Memory B cell (primary cell): ENCODE results near the gene RNF227.
A peak's percentile ranks its signal among the peaks of the same experiment; 100 is the strongest.

Experiments
- ATAC-seq: fragments of 150-1000 bp; cut with Tn5 transposase; 2 replicates; pipeline ENCODE4 v1.10.0; 2021; ENCODE audit warnings: low read depth, mild to moderate bottlenecking, moderate library complexity
- DNase-seq, 2 donors: peaks; one replicate each; pipeline ENCODE4 v3.0.0; 2022; ENCODE audit warnings: low spot score in 2 of 2
- H3K27ac Mint-ChIP-seq: one replicate; pipeline ENCODE4 v1.8.0; 2022; ENCODE audit warnings: mild to moderate bottlenecking, moderate library complexity, mixed read lengths
- H3K27me3 Mint-ChIP-seq: one replicate; pipeline ENCODE4 v1.8.0; 2022; ENCODE audit warnings: mixed read lengths
- H3K36me3 Mint-ChIP-seq: one replicate; pipeline ENCODE4 v1.8.0; 2022; ENCODE audit warnings: mild to moderate bottlenecking, mixed read lengths
- H3K4me1 Mint-ChIP-seq: one replicate; pipeline ENCODE4 v1.8.0; 2022; ENCODE audit warnings: mixed read lengths
- H3K4me3 Mint-ChIP-seq: one replicate; pipeline ENCODE4 v1.8.0; 2022; ENCODE audit warnings: mild to moderate bottlenecking, moderate library complexity, mixed read lengths
- H3K9me3 Mint-ChIP-seq: one replicate; pipeline ENCODE4 v1.8.0; 2022; ENCODE audit warnings: mixed read lengths

Gene RNF227

GRCh38 chr17:7940743-7941142, 24.7 kb upstream of the RNF227 start:
- no peak for ATAC-seq
- Mint-ChIP-seq H3K4me3 (no peak overlapping the region), H3K27me3 (no peaks in the 10 kb centered on the region), H3K9me3 (no peaks in the 10 kb centered on the region), H3K27ac (no peak overlapping the region), H3K36me3 (peaks cover 32% of the 10 kb centered on the region), H3K4me1 (peaks cover 2% of the 10 kb centered on the region)
- DNase-seq, result no peak

GRCh38 chr17:7940034-7940433, 23.9 kb upstream of the RNF227 start:
- Mint-ChIP-seq H3K9me3 (no peaks in the 10 kb centered on the region), H3K27me3 (no peaks in the 10 kb centered on the region), H3K27ac (no peak overlapping the region), H3K4me1 (no peaks in the 10 kb centered on the region), H3K36me3 (peaks cover 31% of the 10 kb centered on the region), H3K4me3 (no peak overlapping the region)
- DNase-seq (no peak), ATAC-seq (no peak)

GRCh38 chr17:7935859-7936258, 19.8 kb upstream of the RNF227 start:
- no peaks in the 10 kb centered on the region for H3K9me3 Mint-ChIP-seq
- H3K4me1 Mint-ChIP-seq, result peaks cover 19% of the 10 kb centered on the region
- H3K27ac Mint-ChIP-seq, result no peak overlapping the region
- peaks cover 20% of the 10 kb centered on the region for H3K36me3 Mint-ChIP-seq
- DNase-seq (no peak), ATAC-seq (no peak)
- H3K4me3 Mint-ChIP-seq, result no peak overlapping the region
- H3K27me3 Mint-ChIP-seq, result no peaks in the 10 kb centered on the region

GRCh38 chr17:7932949-7933348, 16.9 kb upstream of the RNF227 start:
- Mint-ChIP-seq H3K36me3 (peaks cover 9% of the 10 kb centered on the region), H3K27ac (peak overlapping the region; percentile 92), H3K4me1 (peaks cover 20% of the 10 kb centered on the region), H3K27me3 (no peaks in the 10 kb centered on the region), H3K9me3 (no peaks in the 10 kb centered on the region), H3K4me3 (peak overlapping the region; percentile 92)
- ATAC-seq (no peak), DNase-seq (no peak)

- peak; percentile 10 for ATAC-seq
- no peaks in the 10 kb centered on the region for H3K9me3 Mint-ChIP-seq
- peak in 1 of 2 donors; percentile 32 for DNase-seq
- peaks cover 20% of the 10 kb centered on the region for H3K4me1 Mint-ChIP-seq
- peak overlapping the region; percentile 92 for H3K4me3 Mint-ChIP-seq
- H3K27ac Mint-ChIP-seq, result peak overlapping the region; percentile 92
- no peaks in the 10 kb centered on the region for H3K27me3 Mint-ChIP-seq
- H3K36me3 Mint-ChIP-seq, result peaks cover 10% of the 10 kb centered on the region
Observed at GRCh38 chr17:7932483-7932891, 16.4 kb upstream of the RNF227 start.

GRCh38 chr17:7931709-7932482, 15.8 kb upstream of the RNF227 start, which contains the start of the genes CNTROB and TRAPPC1:
CNTROB (plus strand) TSS chr17:7932206; CDS start chr17:7933080, 874 bp downstream.
TRAPPC1 (minus strand) TSS chr17:7931946; CDS start chr17:7931829, 117 bp downstream.
- peaks cover 8% of the 10 kb centered on the region for H3K36me3 Mint-ChIP-seq
- H3K4me1 Mint-ChIP-seq, result peaks cover 20% of the 10 kb centered on the region
- no peaks in the 10 kb centered on the region for H3K9me3 Mint-ChIP-seq
- DNase-seq (peak; percentile 97 to 99), ATAC-seq (peak; percentile 95)
- H3K27me3 Mint-ChIP-seq, result no peaks in the 10 kb centered on the region
- H3K4me3 Mint-ChIP-seq, result peak within 1 kb of the TSS; percentile 92
- H3K27ac Mint-ChIP-seq, result peak within 1 kb of the TSS; percentile 92

- ATAC-seq, result no peak
- H3K4me1 Mint-ChIP-seq, result peaks cover 20% of the 10 kb centered on the region
- H3K36me3 Mint-ChIP-seq, result peaks cover 6% of the 10 kb centered on the region
- H3K4me3 Mint-ChIP-seq, result peak overlapping the region; percentile 92
- no peak for DNase-seq
- H3K27ac Mint-ChIP-seq, result peak overlapping the region; percentile 92
- no peaks in the 10 kb centered on the region for H3K9me3 Mint-ChIP-seq
- no peaks in the 10 kb centered on the region for H3K27me3 Mint-ChIP-seq
Observed at GRCh38 chr17:7930841-7931631, 14.9 kb upstream of the RNF227 start.

- Mint-ChIP-seq H3K36me3 (peaks cover 4% of the 10 kb centered on the region), H3K27ac (peak within 1 kb of the TSS; percentile 64), H3K27me3 (no peaks in the 10 kb centered on the region), H3K4me3 (peak within 1 kb of the TSS; percentile 92), H3K9me3 (no peaks in the 10 kb centered on the region), H3K4me1 (peaks cover 18% of the 10 kb centered on the region)
- ATAC-seq (peak; percentile 10), DNase-seq (peak in 1 of 2 donors; percentile 44)
Observed at GRCh38 chr17:7929158-7930023, 13.3 kb upstream of the RNF227 start, which contains the start of gene KCNAB3. KCNAB3 (minus strand) TSS chr17:7929856; CDS start chr17:7929435, 421 bp downstream.

- DNase-seq (no peak), ATAC-seq (no peak)
- Mint-ChIP-seq H3K27ac (no peak overlapping the region), H3K9me3 (no peaks in the 10 kb centered on the region), H3K27me3 (no peaks in the 10 kb centered on the region), H3K4me1 (peaks cover 9% of the 10 kb centered on the region), H3K4me3 (no peak overlapping the region), H3K36me3 (peaks cover 4% of the 10 kb centered on the region)
Observed at GRCh38 chr17:7927596-7927995, 11.5 kb upstream of the RNF227 start.

- peaks cover 5% of the 10 kb centered on the region for H3K4me1 Mint-ChIP-seq
- no peaks in the 10 kb centered on the region for H3K9me3 Mint-ChIP-seq
- peak; percentile 97 for ATAC-seq
- peak; percentile 59 to 65 for DNase-seq
- H3K36me3 Mint-ChIP-seq, result peaks cover 2% of the 10 kb centered on the region
- H3K27ac Mint-ChIP-seq, result peak overlapping the region; percentile 76
- peak overlapping the region; percentile 80 for H3K4me3 Mint-ChIP-seq
- H3K27me3 Mint-ChIP-seq, result no peaks in the 10 kb centered on the region
Observed at GRCh38 chr17:7922845-7923628, 6.9 kb upstream of the RNF227 start.

- Mint-ChIP-seq H3K4me1 (peaks cover 5% of the 10 kb centered on the region), H3K27ac (peak overlapping the region; percentile 76), H3K9me3 (no peaks in the 10 kb centered on the region), H3K27me3 (no peaks in the 10 kb centered on the region), H3K36me3 (no peaks in the 10 kb centered on the region), H3K4me3 (peak overlapping the region; percentile 80)
- DNase-seq, result no peak
- peak; percentile 26 for ATAC-seq
Observed at GRCh38 chr17:7922269-7922844, 6.3 kb upstream of the RNF227 start.

- Mint-ChIP-seq H3K9me3 (no peaks in the 10 kb centered on the region), H3K4me3 (peak overlapping the region; percentile 99), H3K36me3 (no peaks in the 10 kb centered on the region), H3K27me3 (no peaks in the 10 kb centered on the region), H3K27ac (peak overlapping the region; percentile 84), H3K4me1 (peaks cover 17% of the 10 kb centered on the region)
- DNase-seq (no peak), ATAC-seq (no peak)
Observed at GRCh38 chr17:7916808-7917207, 719 bp upstream of the RNF227 start.

GRCh38 chr17:7916385-7916682, 245 bp upstream of the RNF227 start:
- ATAC-seq (no peak), DNase-seq (peak in 1 of 2 donors; percentile 19)
- no peaks in the 10 kb centered on the region for H3K9me3 Mint-ChIP-seq
- H3K4me1 Mint-ChIP-seq, result peaks cover 17% of the 10 kb centered on the region
- H3K36me3 Mint-ChIP-seq, result no peaks in the 10 kb centered on the region
- H3K4me3 Mint-ChIP-seq, result peak overlapping the region; percentile 99
- H3K27ac Mint-ChIP-seq, result peak overlapping the region; percentile 84
- no peaks in the 10 kb centered on the region for H3K27me3 Mint-ChIP-seq
